OCI-LY7 (cell line): ENCODE results near the gene SYTL3. TPM values are rescaled to one million over a fixed set of nuclear protein-coding genes. Genes with fewer than 3 reads are reported as not detected.

Source experiments
- BruUV-seq: library from RNA; stranded (reverse); fragments of 400-500 nt; replicated peaks from 2 replicates; lab custom pipeline; 2021; lab: Mats Ljungman, UMichigan
- CTCF ChIA-PET: fragments of 300-600 bp; sonication (Branson Sonifier 250); formaldehyde crosslinking; loops from one replicate; lab custom pipeline; 2022; ENCODE audit warnings: antibody characterized with exemption; ENCODE audit not compliant: unreplicated experiment; lab: Charles Lee
- POLR2A ChIA-PET: fragments of 300-600 bp; sonication (Branson Sonifier 250); formaldehyde crosslinking; loops from one replicate; lab custom pipeline; 2022; ENCODE audit warnings: antibody characterized with exemption; lab: Charles Lee
- DNase-seq: peaks from one replicate; pipeline ENCODE4 v3.0.0-alpha.2; 2015; ENCODE audit warnings: low spot score
- H2AFZ ChIP-seq: fragments of 200-600 bp; sonication (generic), shearing (Covaris generic); 2 replicates; pipeline ENCODE4 v1.6.1; 2014; ENCODE audit warnings: mild to moderate bottlenecking, antibody characterized with exemption, low read length, moderate library complexity
- H3K27ac ChIP-seq: fragments of 200-600 bp; sonication (generic); 2 replicates; pipeline ENCODE4 v1.5.1; 2014; ENCODE audit warnings: mixed run types, low read depth, mild to moderate bottlenecking, moderate library complexity, low read length, inconsistent platforms; ENCODE audit not compliant: poor library complexity, severe bottlenecking
- H3K36me3 ChIP-seq: fragments of 200-600 bp; sonication (generic); 2 replicates; pipeline ENCODE4 v1.6.1; 2014; ENCODE audit warnings: mild to moderate bottlenecking, antibody characterized with exemption, low read length, moderate library complexity, mixed read lengths; ENCODE audit not compliant: insufficient read depth
- H3K4me1 ChIP-seq: fragments of 200-600 bp; sonication (generic); 2 replicates; pipeline ENCODE4 v1.5.1; 2014; ENCODE audit warnings: mild to moderate bottlenecking, low read length; ENCODE audit not compliant: insufficient read depth, poor library complexity, severe bottlenecking
- H3K4me2 ChIP-seq: fragments of 200-600 bp; sonication (generic); 2 replicates; pipeline ENCODE4 v1.6.1; 2014; ENCODE audit warnings: mild to moderate bottlenecking, low read length
- H3K4me3 ChIP-seq: fragments of 200-600 bp; sonication (generic); 2 replicates; pipeline ENCODE4 v1.5.1; 2014; ENCODE audit warnings: mild to moderate bottlenecking, low read depth, low read length; ENCODE audit not compliant: poor library complexity, severe bottlenecking
- H3K79me2 ChIP-seq: fragments of 200-600 bp; sonication (generic); 2 replicates; pipeline ENCODE4 v1.6.1; 2016; ENCODE audit warnings: low read depth, mild to moderate bottlenecking, low read length, moderate library complexity, mixed read lengths; ENCODE audit not compliant: insufficient read depth
- H3K9me2 ChIP-seq: fragments of 200-600 bp; sonication (generic); 2 replicates; pipeline ENCODE4 v1.6.1; 2016; ENCODE audit warnings: mild to moderate bottlenecking, low read length, mixed read lengths; ENCODE audit not compliant: insufficient read depth
- H3K9me3 ChIP-seq: fragments of 200-600 bp; sonication (generic); 2 replicates; pipeline ENCODE4 v1.6.1; 2014; ENCODE audit warnings: mild to moderate bottlenecking, mixed run types, low read length, mixed read lengths
- H4K20me1 ChIP-seq: fragments of 200-600 bp; sonication (generic); 2 replicates; pipeline ENCODE4 v1.6.1; 2014; ENCODE audit warnings: mild to moderate bottlenecking, antibody characterized with exemption, low read length, moderate library complexity, mixed read lengths; ENCODE audit not compliant: insufficient read depth
- CTCF ChIP-seq: fragments of 200-600 bp; sonication (generic); conservative IDR thresholded peaks from 2 replicates; pipeline ENCODE4 v1.5.1; 2014; ENCODE audit warnings: mild to moderate bottlenecking, antibody characterized with exemption, low read length, moderate library complexity, mixed read lengths
- EZH2phosphoT487 ChIP-seq: fragments of 200-600 bp; sonication (generic); IDR thresholded peaks from 2 replicates; pipeline ENCODE4 v1.6.1; 2018; ENCODE audit warnings: low read depth, borderline replicate concordance, mild to moderate bottlenecking, mixed run types, antibody characterized with exemption, low read length, moderate library complexity, mixed read lengths
- intact Hi-C: fragments of 100-400 bp; cut with micrococcal nuclease; formaldehyde crosslinking; loops from one replicate; pipeline ENCODE4 v1.10.0; 2022; ENCODE audit not compliant: unreplicated experiment
- total RNA-seq, 2 experiments: library from RNA; depleted of rRNA in 1 of 2; stranded (reverse); fragments of >200 nt in 1 of 2; shearing (Covaris generic) in 1 of 2; gene quantifications; 2 replicates each; pipeline ENCODE4 v1.2.3, GENCODE V29; 2014 to 2022

SYTL3 gene
- total RNA-seq, 2 experiments from 2014 or later, result 0.32 to 0.89 TPM

GRCh38 chr6:158804207-158804606 lies 154.4 kb downstream of the SYTL3 start:
- TF ChIP-seq EZH2phosphoT487, result no peak
- TF ChIP-seq CTCF, result no peak; the same call in 1 of the 2 replicates
- BruUV-seq, result TSS peak; percentile 95
- Histone ChIP-seq H3K36me3 (peaks cover 85% of the 10 kb centered on the region), H2AFZ (no peak overlapping the region), H3K79me2 (peaks cover 95% of the 10 kb centered on the region), H3K9me3 (no peaks in the 10 kb centered on the region), H3K9me2 (no peaks in the 10 kb centered on the region), H3K4me2 (peak overlapping the region; percentile 80), H3K4me1 (peaks cover 93% of the 10 kb centered on the region), H3K4me3 (peak overlapping the region; percentile 57), H3K27ac (peak overlapping the region; percentile 100), H4K20me1 (peaks cover 43% of the 10 kb centered on the region)
- ChIA-PET CTCF (no interaction called here), POLR2A (interaction anchor here (0.6 to 1.5 kb wide), 8 partner anchors 8 to 566 kb away, joined by 3 to 8 read pairs (median 3); no protein-coding TSS in a partner anchor)
- intact Hi-C loops, result loop anchor here (10.0 kb wide), 1 partner anchor 921 kb away; the partner anchor contains the start of gene WTAP
- no peak for DNase-seq

GRCh38 chr6:158805698-158806377 lies 156.0 kb downstream of the SYTL3 start:
- Histone ChIP-seq H3K36me3 (peaks cover 83% of the 10 kb centered on the region), H4K20me1 (peaks cover 31% of the 10 kb centered on the region), H3K9me3 (no peaks in the 10 kb centered on the region), H2AFZ (no peak overlapping the region), H3K79me2 (peaks cover 95% of the 10 kb centered on the region), H3K9me2 (no peaks in the 10 kb centered on the region), H3K27ac (peak overlapping the region; percentile 100), H3K4me3 (peak overlapping the region; percentile 61), H3K4me1 (peaks cover 93% of the 10 kb centered on the region), H3K4me2 (peak overlapping the region; percentile 89)
- no peak for TF ChIP-seq CTCF
- TF ChIP-seq EZH2phosphoT487, result no peak
- no TSS peak for BruUV-seq
- CTCF ChIA-PET, result no interaction called here
- intact Hi-C loops, result loop anchor here (5.0 to 10.0 kb wide), 2 partner anchors 89 to 919 kb away; partner anchors contain the start of gene WTAP
- DNase-seq, result no peak
- POLR2A ChIA-PET, result interaction anchor here (0.6 to 10.6 kb wide), 4 partner anchors 8 to 165 kb away, joined by 3 to 155 read pairs (median 6); no protein-coding TSS in a partner anchor
